ENCODE results near the gene CCSER1.

The CCSER1 gene

GRCh38 chr4:91028228-91028627 is 901.0 kb downstream of the CCSER1 start:
- no peak for TF ChIP-seq CTCF (IDR thresholded peaks at IDR 0.05; ENCODE audit: borderline replicate concordance, control extremely low read depth, extremely low read depth, insufficient read depth, missing control alignments)
- no peak for DNase-seq (ENCODE audit: low spot score)
- in situ Hi-C loops (cut with MboI; ENCODE audit: low sequenced_read_pairs, unreplicated experiment), result no loop called here

- no peak for TF ChIP-seq CTCF (IDR thresholded peaks at IDR 0.05; ENCODE audit: borderline replicate concordance, control extremely low read depth, extremely low read depth, insufficient read depth, missing control alignments)
Measured at GRCh38 chr4:91031761-91032160, 904.6 kb downstream of the CCSER1 start.

GRCh38 chr4:91032725-91033445 is 905.7 kb downstream of the CCSER1 start:
- no peak for DNase-seq (ENCODE audit: low spot score)
- in situ Hi-C loops (cut with MboI; ENCODE audit: low sequenced_read_pairs, unreplicated experiment), result no loop called here
- no peak for TF ChIP-seq CTCF (IDR thresholded peaks at IDR 0.05; ENCODE audit: borderline replicate concordance, control extremely low read depth, extremely low read depth, insufficient read depth, missing control alignments)

More at GRCh38 chr4:91031761-91032160, 904.6 kb downstream of the CCSER1 start:
- DNase-seq (ENCODE audit: low spot score), result no peak
- in situ Hi-C loops (cut with MboI; ENCODE audit: low sequenced_read_pairs, unreplicated experiment), result no loop called here

DNA sequence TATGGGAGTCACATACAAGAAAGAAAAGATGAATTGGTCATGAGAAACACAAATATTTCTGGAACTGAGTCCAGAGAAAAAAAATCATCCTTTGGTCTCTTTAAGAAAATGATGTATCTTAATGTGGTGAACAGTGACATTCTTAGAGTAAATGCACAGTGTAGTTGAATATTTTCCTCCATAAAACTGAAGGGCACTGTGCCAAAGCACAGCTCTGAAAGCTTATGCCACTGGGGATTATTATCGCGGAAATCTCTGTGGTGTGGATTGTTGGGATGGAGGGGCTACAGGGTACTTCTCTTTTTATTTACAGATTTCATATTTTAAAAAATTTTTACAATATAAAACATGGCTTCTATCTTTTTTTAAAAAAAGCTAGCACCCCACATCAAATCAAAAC is 908.1 kb downstream of the CCSER1 start:
- in situ Hi-C loops (cut with MboI; ENCODE audit: low sequenced_read_pairs, unreplicated experiment), result no loop called here
- TF ChIP-seq CTCF (IDR thresholded peaks at IDR 0.05; ENCODE audit: borderline replicate concordance, control extremely low read depth, extremely low read depth, insufficient read depth, missing control alignments), result no peak

GRCh38 chr4:91037951-91038350 is 910.8 kb downstream of the CCSER1 start:
- no peak for DNase-seq (ENCODE audit: low spot score)
- in situ Hi-C loops (cut with MboI; ENCODE audit: low sequenced_read_pairs, unreplicated experiment), result no loop called here
- TF ChIP-seq CTCF (IDR thresholded peaks at IDR 0.05; ENCODE audit: borderline replicate concordance, control extremely low read depth, extremely low read depth, insufficient read depth, missing control alignments), result no peak

More for the DNA sequence above, 908.1 kb downstream of the CCSER1 start:
- no peak for DNase-seq (ENCODE audit: low spot score)

GRCh38 chr4:91057871-91058270 is 930.7 kb downstream of the CCSER1 start:
- in situ Hi-C loops (cut with MboI; ENCODE audit: low sequenced_read_pairs, unreplicated experiment), result no loop called here
- DNase-seq (ENCODE audit: low spot score), result no peak
- no peak for TF ChIP-seq CTCF (IDR thresholded peaks at IDR 0.05; ENCODE audit: borderline replicate concordance, control extremely low read depth, extremely low read depth, insufficient read depth, missing control alignments)

Measured in GM13976 (cell line).